Activated CD4-positive, alpha-beta memory T cell treated with anti-CD3 and anti-CD28 coated beads for 36 hours (primary cell): Measurements from ENCODE around the gene CCDC27. TPM values are rescaled to one million over a fixed set of nuclear protein-coding genes. Genes with fewer than 3 reads are reported as not detected.
"Not testable (repeated sequence)": the region's sequence is repeated elsewhere in the genome, so short reads cannot be mapped to it uniquely, and the experiment has no call there.

Experiments
- CTCF ChIA-PET: fragments of 350-600 bp; sonication (Branson Sonifier 250); formaldehyde crosslinking; loops from one replicate; lab custom pipeline; 2021; ENCODE audit warnings: antibody characterized with exemption, inconsistent platforms; lab: Charles Lee
- POLR2A ChIA-PET: fragments of 350-600 bp; sonication (Branson Sonifier 250); formaldehyde crosslinking; loops from one replicate; lab custom pipeline; 2021; ENCODE audit warnings: antibody characterized with exemption; lab: Charles Lee
- DNase-seq: peaks from one replicate; pipeline ENCODE4 v3.0.0-alpha.2; 2020
- H3K27ac Mint-ChIP-seq: one replicate; pipeline ENCODE4 v1.8.0; 2021; ENCODE audit warnings: mixed read lengths
- H3K27me3 Mint-ChIP-seq: one replicate; pipeline ENCODE4 v1.8.0; 2021; ENCODE audit warnings: mixed read lengths
- H3K36me3 Mint-ChIP-seq: one replicate; pipeline ENCODE4 v1.8.0; 2021; ENCODE audit warnings: mixed read lengths
- H3K4me1 Mint-ChIP-seq: one replicate; pipeline ENCODE4 v1.8.0; 2021; ENCODE audit warnings: low read depth, mixed read lengths
- H3K4me3 Mint-ChIP-seq: one replicate; pipeline ENCODE4 v1.8.0; 2021; ENCODE audit warnings: mild to moderate bottlenecking, mixed read lengths
- H3K9me3 Mint-ChIP-seq: one replicate; pipeline ENCODE4 v1.8.0; 2021; ENCODE audit warnings: mixed read lengths
- intact Hi-C: fragments of 100-400 bp; cut with micrococcal nuclease; formaldehyde crosslinking; loops from one replicate; pipeline ENCODE4 v1.15.1; 2023
- total RNA-seq, 2 experiments: library from RNA; stranded (reverse); gene quantifications; one replicate each; pipeline ENCODE4 v1.2.3, GENCODE V29; 2021

The CCDC27 gene
- total RNA-seq, 2 experiments from 2014 or later, result not detected

GRCh38 chr1:3799976-3800685 is 47.9 kb downstream of the CCDC27 start:
- Mint-ChIP-seq H3K36me3 (peaks cover 1% of the 10 kb centered on the region), H3K27me3 (peaks cover 20% of the 10 kb centered on the region), H3K27ac (no peak overlapping the region), H3K4me3 (no peak overlapping the region), H3K9me3 (no peaks in the 10 kb centered on the region), H3K4me1 (peaks cover 22% of the 10 kb centered on the region)
- CTCF ChIA-PET, result interaction anchor here (0.7 to 5.3 kb wide), 2 partner anchors 24 to 29 kb away, joined by 3 to 39 read pairs; no protein-coding TSS in a partner anchor
- POLR2A ChIA-PET, result no interaction called here
- intact Hi-C loops, result loop anchor here (5.0 kb wide), 1 partner anchor 148 kb away; the partner anchor contains the start of genes TP73 and WRAP73
- DNase-seq, result no peak

GRCh38 chr1:3800795-3801194 is 48.5 kb downstream of the CCDC27 start:
- H3K27ac Mint-ChIP-seq, result peak overlapping the region; percentile 25
- intact Hi-C loops, result loop anchor here (1.0 kb wide), 2 partner anchors 13 to 24 kb away; no protein-coding TSS in a partner anchor
- POLR2A ChIA-PET, H3K4me3 Mint-ChIP-seq, H3K36me3 Mint-ChIP-seq, DNase-seq, H3K9me3 Mint-ChIP-seq: not testable (repeated sequence)
- peaks cover 18% of the 10 kb centered on the region for H3K4me1 Mint-ChIP-seq
- H3K27me3 Mint-ChIP-seq, result peaks cover 20% of the 10 kb centered on the region
- CTCF ChIA-PET, result interaction anchor here (1.1 to 5.3 kb wide), 4 partner anchors 9 to 27 kb away, joined by 4 to 39 read pairs (median 14); no protein-coding TSS in a partner anchor

GRCh38 chr1:3803905-3804626 is 51.8 kb downstream of the CCDC27 start:
- intact Hi-C loops, result no loop called here
- ChIA-PET POLR2A (no interaction called here), CTCF (interaction anchor here (0.9 to 1.7 kb wide), 3 partner anchors 8 to 351 kb away, joined by 3 to 10 read pairs (median 4); partner anchors contain the start of gene LRRC47)
- Mint-ChIP-seq H3K36me3 (no peaks in the 10 kb centered on the region), H3K27me3 (peaks cover 20% of the 10 kb centered on the region), H3K4me1 (peaks cover 9% of the 10 kb centered on the region), H3K9me3 (peaks cover 5% of the 10 kb centered on the region), H3K27ac (no peak overlapping the region), H3K4me3 (no peak overlapping the region)
- no peak for DNase-seq

- peaks cover 20% of the 10 kb centered on the region for H3K27me3 Mint-ChIP-seq
- H3K9me3 Mint-ChIP-seq, H3K4me1 Mint-ChIP-seq, intact Hi-C loops, DNase-seq, POLR2A ChIA-PET, H3K27ac Mint-ChIP-seq, H3K4me3 Mint-ChIP-seq, H3K36me3 Mint-ChIP-seq: not testable (repeated sequence)
- CTCF ChIA-PET, result interaction anchor here (0.9 to 1.7 kb wide), 3 partner anchors 8 to 352 kb away, joined by 3 to 10 read pairs (median 4); partner anchors contain the start of gene LRRC47
These were observed 52.3 kb downstream of the CCDC27 start for GRCh38 chr1:3804627-3804944.

GRCh38 chr1:3805038-3805437 is 52.8 kb downstream of the CCDC27 start:
- intact Hi-C loops, result no loop called here
- ChIA-PET CTCF (interaction anchor here (0.9 to 1.7 kb wide), 2 partner anchors 29 to 352 kb away, joined by 3 to 10 read pairs; no protein-coding TSS in a partner anchor), POLR2A (no interaction called here)
- DNase-seq, result no peak
- Mint-ChIP-seq H3K9me3 (peaks cover 5% of the 10 kb centered on the region), H3K4me1 (peaks cover 9% of the 10 kb centered on the region), H3K27me3 (peaks cover 20% of the 10 kb centered on the region), H3K4me3 (no peak overlapping the region), H3K27ac (no peak overlapping the region), H3K36me3 (no peaks in the 10 kb centered on the region)

GRCh38 chr1:3807769-3808168 is 55.5 kb downstream of the CCDC27 start:
- POLR2A ChIA-PET, result no interaction called here
- intact Hi-C loops, result no loop called here
- Mint-ChIP-seq H3K9me3 (peaks cover 5% of the 10 kb centered on the region), H3K27ac (no peak overlapping the region), H3K27me3 (peaks cover 8% of the 10 kb centered on the region), H3K4me1 (no peaks in the 10 kb centered on the region), H3K4me3 (no peak overlapping the region), H3K36me3 (no peaks in the 10 kb centered on the region)
- DNase-seq, result no peak
- CTCF ChIA-PET, result no interaction called here

DNA sequence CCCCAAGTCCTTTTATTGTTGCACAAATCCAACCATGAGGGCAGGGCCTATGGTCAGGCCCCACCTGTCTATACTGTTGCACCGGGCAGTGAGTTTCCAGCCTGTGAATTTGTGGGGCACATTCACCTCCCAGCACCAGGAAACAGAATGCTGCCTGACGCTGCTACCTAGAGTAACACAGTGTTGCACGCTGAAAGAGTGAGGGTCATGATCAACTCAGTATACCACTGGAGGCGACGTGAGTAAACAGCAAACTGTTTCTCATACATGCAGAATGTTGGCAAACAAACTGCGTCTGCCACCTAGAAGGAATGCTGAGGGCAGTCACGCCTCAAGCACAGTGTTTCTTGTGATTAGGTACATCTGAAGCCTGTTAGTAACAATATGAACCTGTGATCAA is 57.4 kb downstream of the CCDC27 start:
- H3K27ac Mint-ChIP-seq, result no peak overlapping the region
- H3K9me3 Mint-ChIP-seq, result peaks cover 5% of the 10 kb centered on the region
- no peak overlapping the region for H3K4me3 Mint-ChIP-seq
- no peaks in the 10 kb centered on the region for H3K27me3 Mint-ChIP-seq
- CTCF ChIA-PET, result interaction anchor here (1.0 kb wide), 1 partner anchor 8 kb away, joined by 4 read pairs; no protein-coding TSS in a partner anchor
- H3K36me3 Mint-ChIP-seq, result peaks cover 3% of the 10 kb centered on the region
- no peaks in the 10 kb centered on the region for H3K4me1 Mint-ChIP-seq
- POLR2A ChIA-PET, result no interaction called here
- DNase-seq, result no peak
- intact Hi-C loops, result no loop called here

- H3K27me3 Mint-ChIP-seq, DNase-seq, POLR2A ChIA-PET, H3K4me1 Mint-ChIP-seq, intact Hi-C loops, H3K4me3 Mint-ChIP-seq, H3K36me3 Mint-ChIP-seq, H3K9me3 Mint-ChIP-seq, H3K27ac Mint-ChIP-seq: not testable (repeated sequence)
- CTCF ChIA-PET, result interaction anchor here (1.0 kb wide), 1 partner anchor 9 kb away, joined by 4 read pairs; no protein-coding TSS in a partner anchor
These were observed 58.0 kb downstream of the CCDC27 start for GRCh38 chr1:3810149-3810761.

DNA sequence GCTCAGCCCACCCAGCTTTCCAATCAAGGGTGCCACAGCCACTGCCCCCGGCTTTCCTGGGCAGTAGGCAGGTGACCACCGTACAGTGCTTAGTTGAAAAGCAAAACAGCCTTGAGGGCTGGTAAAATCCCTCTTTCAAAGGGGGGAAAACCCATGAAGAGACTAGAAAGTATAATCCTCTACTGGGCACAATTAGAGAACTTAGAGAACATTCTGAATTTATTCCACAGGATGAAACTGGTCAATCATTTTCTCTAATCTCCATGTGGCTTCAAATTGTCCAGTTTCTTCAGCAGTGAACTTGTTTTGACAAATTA is 59.3 kb downstream of the CCDC27 start:
- Mint-ChIP-seq H3K4me1 (no peaks in the 10 kb centered on the region), H3K27me3 (no peaks in the 10 kb centered on the region), H3K9me3 (peaks cover 2% of the 10 kb centered on the region), H3K36me3 (peaks cover 7% of the 10 kb centered on the region), H3K27ac (no peak overlapping the region), H3K4me3 (no peak overlapping the region)
- POLR2A ChIA-PET, result no interaction called here
- DNase-seq, result no peak
- CTCF ChIA-PET, result no interaction called here
- intact Hi-C loops, result no loop called here

GRCh38 chr1:3814065-3814464 is 61.8 kb downstream of the CCDC27 start:
- intact Hi-C loops, result no loop called here
- H3K27ac Mint-ChIP-seq, result no peak overlapping the region
- ChIA-PET CTCF (no interaction called here), POLR2A (no interaction called here)
- DNase-seq, result no peak
- H3K27me3 Mint-ChIP-seq, result no peaks in the 10 kb centered on the region
- no peak overlapping the region for H3K4me3 Mint-ChIP-seq
- H3K9me3 Mint-ChIP-seq, result no peaks in the 10 kb centered on the region
- no peaks in the 10 kb centered on the region for H3K4me1 Mint-ChIP-seq
- H3K36me3 Mint-ChIP-seq, result peaks cover 10% of the 10 kb centered on the region

DNA sequence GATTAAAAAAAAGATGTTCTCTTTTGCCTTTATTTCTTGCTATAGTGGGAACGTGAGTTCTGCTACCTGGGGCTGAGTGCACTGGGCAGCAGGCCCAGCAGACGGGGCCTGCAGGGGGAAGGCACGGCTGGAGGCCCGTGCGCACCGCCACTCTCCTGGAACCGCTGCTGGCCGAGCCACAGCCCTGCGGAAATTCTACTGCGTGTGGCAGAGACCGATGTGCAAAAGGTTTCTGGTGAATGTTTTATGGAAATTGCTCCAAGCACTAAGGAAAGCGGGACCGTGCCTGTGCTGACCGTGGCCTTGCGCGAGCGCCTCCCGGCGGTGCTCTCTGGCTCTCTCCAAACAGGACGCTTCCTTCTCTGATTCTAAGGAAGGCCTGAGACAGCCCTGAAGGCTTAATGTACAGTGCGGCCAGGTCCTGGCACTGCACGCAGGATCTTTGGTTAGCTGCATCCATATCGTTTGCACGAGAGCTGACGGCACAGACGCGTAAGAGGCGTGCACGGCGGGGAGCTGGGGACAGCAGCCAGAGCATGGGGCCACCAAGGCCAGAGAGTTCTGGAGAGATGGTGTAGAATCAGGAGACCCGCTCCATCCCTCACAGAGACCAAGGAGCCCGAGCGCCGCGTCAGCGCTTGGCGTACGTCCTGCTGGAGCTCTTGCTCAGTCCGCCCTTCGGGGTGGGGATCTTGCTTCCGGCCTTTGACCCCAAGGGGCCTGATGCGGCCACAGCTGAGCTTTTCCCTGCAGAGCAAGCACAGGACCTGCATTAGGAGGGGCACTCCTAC is 62.7 kb downstream of the CCDC27 start:
- peaks cover 12% of the 10 kb centered on the region for H3K36me3 Mint-ChIP-seq
- no peaks in the 10 kb centered on the region for H3K27me3 Mint-ChIP-seq
- intact Hi-C loops, result no loop called here
- no peaks in the 10 kb centered on the region for H3K9me3 Mint-ChIP-seq
- DNase-seq, result no peak
- H3K27ac Mint-ChIP-seq, result no peak overlapping the region
- H3K4me1 Mint-ChIP-seq, result no peaks in the 10 kb centered on the region
- no peak overlapping the region for H3K4me3 Mint-ChIP-seq
- ChIA-PET POLR2A (no interaction called here), CTCF (no interaction called here)
